Measurements from ENCODE around the gene MAN1A2.
"Not testable (repeated sequence)": the region's sequence is repeated elsewhere in the genome, so short reads cannot be mapped to it uniquely, and the experiment has no call there.

MAN1A2 gene

GRCh38 chr1:117447661-117448060, 80.4 kb downstream of the MAN1A2 start:
- Histone ChIP-seq H3K9me3 (ENCODE audit: control insufficient read depth in 2 of 2, low read length in 2 of 2) (no peaks in the 10 kb centered on the region), H3K4me1 (ENCODE audit: control insufficient read depth, insufficient read depth, low read length) (no peaks in the 10 kb centered on the region), H3K27me3 (ENCODE audit: control insufficient read depth in 1 of 2, insufficient read depth in 2 of 2, low read length in 2 of 2) (no peaks in the 10 kb centered on the region), H3K9ac (ENCODE audit: low read length in 2 of 2) (no peak overlapping the region), H3K4me3 (ENCODE audit: low read length in 2 of 2) (no peak overlapping the region), H3K27ac (ENCODE audit: low read length) (no peak overlapping the region), H3K36me3 (ENCODE audit: control insufficient read depth in 2 of 2, insufficient read depth in 2 of 2, low read length in 2 of 2) (peaks cover 0 to 2% of the 10 kb centered on the region in 2 donors)

- Histone ChIP-seq H3K9me3 (ENCODE audit: control insufficient read depth in 2 of 2, low read length in 2 of 2) (no peaks in the 10 kb centered on the region), H3K9ac (ENCODE audit: low read length in 2 of 2) (no peak overlapping the region), H3K27me3 (ENCODE audit: control insufficient read depth in 1 of 2, insufficient read depth in 2 of 2, low read length in 2 of 2) (no peaks in the 10 kb centered on the region), H3K4me1 (ENCODE audit: control insufficient read depth, insufficient read depth, low read length) (no peaks in the 10 kb centered on the region), H3K27ac (ENCODE audit: low read length) (no peak overlapping the region), H3K4me3 (ENCODE audit: low read length in 2 of 2) (no peak overlapping the region), H3K36me3 (ENCODE audit: control insufficient read depth in 2 of 2, insufficient read depth in 2 of 2, low read length in 2 of 2) (peaks cover 0 to 2% of the 10 kb centered on the region in 2 donors)
Observed at GRCh38 chr1:117452216-117452615, 85.0 kb downstream of the MAN1A2 start.

GRCh38 chr1:117453958-117454357, 86.7 kb downstream of the MAN1A2 start:
- Histone ChIP-seq H3K36me3 (ENCODE audit: control insufficient read depth in 2 of 2, insufficient read depth in 2 of 2, low read length in 2 of 2) (peaks cover 0 to 2% of the 10 kb centered on the region in 2 donors), H3K4me1 (ENCODE audit: control insufficient read depth, insufficient read depth, low read length) (no peaks in the 10 kb centered on the region), H3K9ac (ENCODE audit: low read length in 2 of 2) (no peak overlapping the region), H3K27me3 (ENCODE audit: control insufficient read depth in 1 of 2, insufficient read depth in 2 of 2, low read length in 2 of 2) (no peaks in the 10 kb centered on the region), H3K4me3 (ENCODE audit: low read length in 2 of 2) (no peak overlapping the region), H3K27ac (ENCODE audit: low read length) (no peak overlapping the region), H3K9me3 (ENCODE audit: control insufficient read depth in 2 of 2, low read length in 2 of 2) (no peaks in the 10 kb centered on the region)

GRCh38 chr1:117458410-117458809, 91.2 kb downstream of the MAN1A2 start:
- not testable (repeated sequence) for H3K36me3 ChIP-seq (ENCODE audit: control insufficient read depth in 2 of 2, insufficient read depth in 2 of 2, low read length in 2 of 2); H3K4me1 ChIP-seq (ENCODE audit: control insufficient read depth, insufficient read depth, low read length); H3K9ac ChIP-seq (ENCODE audit: low read length in 2 of 2); H3K27ac ChIP-seq (ENCODE audit: low read length); H3K27me3 ChIP-seq (ENCODE audit: control insufficient read depth in 1 of 2, insufficient read depth in 2 of 2, low read length in 2 of 2); H3K4me3 ChIP-seq (ENCODE audit: low read length in 2 of 2); H3K9me3 ChIP-seq (ENCODE audit: control insufficient read depth in 2 of 2, low read length in 2 of 2)

- Histone ChIP-seq H3K36me3 (ENCODE audit: control insufficient read depth in 2 of 2, insufficient read depth in 2 of 2, low read length in 2 of 2) (peaks cover 4 to 9% of the 10 kb centered on the region in 2 donors), H3K4me1 (ENCODE audit: control insufficient read depth, insufficient read depth, low read length) (no peaks in the 10 kb centered on the region), H3K9me3 (ENCODE audit: control insufficient read depth in 2 of 2, low read length in 2 of 2) (no peaks in the 10 kb centered on the region), H3K27me3 (ENCODE audit: control insufficient read depth in 1 of 2, insufficient read depth in 2 of 2, low read length in 2 of 2) (no peaks in the 10 kb centered on the region), H3K27ac (ENCODE audit: low read length) (no peak overlapping the region), H3K4me3 (ENCODE audit: low read length in 2 of 2) (no peak overlapping the region), H3K9ac (ENCODE audit: low read length in 2 of 2) (no peak overlapping the region)
Observed at GRCh38 chr1:117466761-117467160, 99.5 kb downstream of the MAN1A2 start.

- Histone ChIP-seq H3K36me3 (ENCODE audit: control insufficient read depth in 2 of 2, insufficient read depth in 2 of 2, low read length in 2 of 2) (peaks cover 4 to 9% of the 10 kb centered on the region in 2 donors), H3K27me3 (ENCODE audit: control insufficient read depth in 1 of 2, insufficient read depth in 2 of 2, low read length in 2 of 2) (no peaks in the 10 kb centered on the region), H3K9ac (ENCODE audit: low read length in 2 of 2) (no peak overlapping the region), H3K4me1 (ENCODE audit: control insufficient read depth, insufficient read depth, low read length) (no peaks in the 10 kb centered on the region), H3K9me3 (ENCODE audit: control insufficient read depth in 2 of 2, low read length in 2 of 2) (no peaks in the 10 kb centered on the region), H3K27ac (ENCODE audit: low read length) (no peak overlapping the region), H3K4me3 (ENCODE audit: low read length in 2 of 2) (no peak overlapping the region)
Observed at GRCh38 chr1:117467336-117467735, 100.1 kb downstream of the MAN1A2 start.

GRCh38 chr1:117473063-117473462, 105.8 kb downstream of the MAN1A2 start:
- no peaks in the 10 kb centered on the region for H3K4me1 ChIP-seq (ENCODE audit: control insufficient read depth, insufficient read depth, low read length)
- peaks cover 4 to 9% of the 10 kb centered on the region in 2 donors for H3K36me3 ChIP-seq (ENCODE audit: control insufficient read depth in 2 of 2, insufficient read depth in 2 of 2, low read length in 2 of 2)
- no peak overlapping the region for H3K4me3 ChIP-seq (ENCODE audit: low read length in 2 of 2)
- peaks cover 0 to 3% of the 10 kb centered on the region in 2 donors for H3K9me3 ChIP-seq (ENCODE audit: control insufficient read depth in 2 of 2, low read length in 2 of 2)
- H3K27ac ChIP-seq (ENCODE audit: low read length), result no peak overlapping the region
- no peaks in the 10 kb centered on the region for H3K27me3 ChIP-seq (ENCODE audit: control insufficient read depth in 1 of 2, insufficient read depth in 2 of 2, low read length in 2 of 2)
- no peak overlapping the region for H3K9ac ChIP-seq (ENCODE audit: low read length in 2 of 2)

- not testable (repeated sequence) for H3K9me3 ChIP-seq (ENCODE audit: control insufficient read depth in 2 of 2, low read length in 2 of 2)
Observed at GRCh38 chr1:117475495-117475894, 108.2 kb downstream of the MAN1A2 start.

GRCh38 chr1:117479086-117479485, 111.8 kb downstream of the MAN1A2 start:
- Histone ChIP-seq H3K4me1 (ENCODE audit: control insufficient read depth, insufficient read depth, low read length) (no peaks in the 10 kb centered on the region), H3K9me3 (ENCODE audit: control insufficient read depth in 2 of 2, low read length in 2 of 2) (peaks cover 0 to 3% of the 10 kb centered on the region in 2 donors), H3K27ac (ENCODE audit: low read length) (no peak overlapping the region), H3K36me3 (ENCODE audit: control insufficient read depth in 2 of 2, insufficient read depth in 2 of 2, low read length in 2 of 2) (peaks cover 4 to 8% of the 10 kb centered on the region in 2 donors), H3K9ac (ENCODE audit: low read length in 2 of 2) (no peak overlapping the region), H3K4me3 (ENCODE audit: low read length in 2 of 2) (no peak overlapping the region), H3K27me3 (ENCODE audit: control insufficient read depth in 1 of 2, insufficient read depth in 2 of 2, low read length in 2 of 2) (no peaks in the 10 kb centered on the region)

More at GRCh38 chr1:117475495-117475894, 108.2 kb downstream of the MAN1A2 start:
- not testable (repeated sequence) for H3K27ac ChIP-seq (ENCODE audit: low read length); H3K4me3 ChIP-seq (ENCODE audit: low read length in 2 of 2); H3K9ac ChIP-seq (ENCODE audit: low read length in 2 of 2); H3K36me3 ChIP-seq (ENCODE audit: control insufficient read depth in 2 of 2, insufficient read depth in 2 of 2, low read length in 2 of 2); H3K27me3 ChIP-seq (ENCODE audit: control insufficient read depth in 1 of 2, insufficient read depth in 2 of 2, low read length in 2 of 2); H3K4me1 ChIP-seq (ENCODE audit: control insufficient read depth, insufficient read depth, low read length)

GRCh38 chr1:117481410-117481809, 114.2 kb downstream of the MAN1A2 start:
- no peak overlapping the region for H3K9ac ChIP-seq (ENCODE audit: low read length in 2 of 2)
- H3K4me3 ChIP-seq (ENCODE audit: low read length in 2 of 2), result no peak overlapping the region
- H3K36me3 ChIP-seq (ENCODE audit: control insufficient read depth in 2 of 2, insufficient read depth in 2 of 2, low read length in 2 of 2), result peaks cover 4 to 5% of the 10 kb centered on the region in 2 donors
- no peak overlapping the region for H3K27ac ChIP-seq (ENCODE audit: low read length)
- no peaks in the 10 kb centered on the region for H3K4me1 ChIP-seq (ENCODE audit: control insufficient read depth, insufficient read depth, low read length)
- H3K9me3 ChIP-seq (ENCODE audit: control insufficient read depth in 2 of 2, low read length in 2 of 2), result no peaks in the 10 kb centered on the region
- H3K27me3 ChIP-seq (ENCODE audit: control insufficient read depth in 1 of 2, insufficient read depth in 2 of 2, low read length in 2 of 2), result no peaks in the 10 kb centered on the region

GRCh38 chr1:117493906-117494305, 126.7 kb downstream of the MAN1A2 start:
- H3K4me3 ChIP-seq (ENCODE audit: low read length in 2 of 2), result no peak overlapping the region
- no peak overlapping the region for H3K27ac ChIP-seq (ENCODE audit: low read length)
- no peaks in the 10 kb centered on the region for H3K36me3 ChIP-seq (ENCODE audit: control insufficient read depth in 2 of 2, insufficient read depth in 2 of 2, low read length in 2 of 2)
- H3K9ac ChIP-seq (ENCODE audit: low read length in 2 of 2), result no peak overlapping the region
- H3K27me3 ChIP-seq (ENCODE audit: control insufficient read depth in 1 of 2, insufficient read depth in 2 of 2, low read length in 2 of 2), result no peaks in the 10 kb centered on the region
- H3K4me1 ChIP-seq (ENCODE audit: control insufficient read depth, insufficient read depth, low read length), result no peaks in the 10 kb centered on the region
- no peaks in the 10 kb centered on the region for H3K9me3 ChIP-seq (ENCODE audit: control insufficient read depth in 2 of 2, low read length in 2 of 2)
